ENCODE data around the gene SPECC1.

Gene SPECC1

GRCh38 chr17:20210180-20210579 is 201.0 kb downstream of the SPECC1 start:
- H3K36me3 Mint-ChIP-seq (ENCODE audit: low read depth) = peaks cover 11% of the 10 kb centered on the region
- H3K27me3 Mint-ChIP-seq (ENCODE audit: low read depth, poor library complexity) = no peaks in the 10 kb centered on the region
- peaks cover 12% of the 10 kb centered on the region for H3K4me1 Mint-ChIP-seq
- TF ChIP-seq CTCF (IDR thresholded peaks at IDR 0.05) = no peak
- H3K4me3 Mint-ChIP-seq = no peak overlapping the region
- H3K27ac Mint-ChIP-seq = no peak overlapping the region
- peaks cover 7% of the 10 kb centered on the region for H3K9me3 Mint-ChIP-seq
- DNase-seq = no peak

- Mint-ChIP-seq H3K27ac (peak overlapping the region; percentile 48), H3K4me3 (no peak overlapping the region), H3K36me3 (ENCODE audit: low read depth) (peaks cover 11% of the 10 kb centered on the region), H3K9me3 (peaks cover 7% of the 10 kb centered on the region), H3K4me1 (peaks cover 7% of the 10 kb centered on the region), H3K27me3 (ENCODE audit: low read depth, poor library complexity) (no peaks in the 10 kb centered on the region)
- DNase-seq = no peak
- TF ChIP-seq CTCF (IDR thresholded peaks at IDR 0.05) = no peak
Observed at GRCh38 chr17:20210614-20211013, 201.5 kb downstream of the SPECC1 start.

GRCh38 chr17:20211246-20211645 is 202.1 kb downstream of the SPECC1 start:
- no peak for DNase-seq
- Mint-ChIP-seq H3K27ac (no peak overlapping the region), H3K4me1 (peaks cover 7% of the 10 kb centered on the region), H3K27me3 (ENCODE audit: low read depth, poor library complexity) (no peaks in the 10 kb centered on the region), H3K4me3 (no peak overlapping the region), H3K36me3 (ENCODE audit: low read depth) (peaks cover 11% of the 10 kb centered on the region), H3K9me3 (peaks cover 7% of the 10 kb centered on the region)
- TF ChIP-seq CTCF (IDR thresholded peaks at IDR 0.05) = no peak

GRCh38 chr17:20213449-20213848 is 204.3 kb downstream of the SPECC1 start:
- no peaks in the 10 kb centered on the region for H3K27me3 Mint-ChIP-seq (ENCODE audit: low read depth, poor library complexity)
- H3K27ac Mint-ChIP-seq = no peak overlapping the region
- H3K9me3 Mint-ChIP-seq = peaks cover 7% of the 10 kb centered on the region
- H3K4me1 Mint-ChIP-seq = peaks cover 13% of the 10 kb centered on the region
- H3K36me3 Mint-ChIP-seq (ENCODE audit: low read depth) = peaks cover 11% of the 10 kb centered on the region
- no peak overlapping the region for H3K4me3 Mint-ChIP-seq
- no peak for DNase-seq
- TF ChIP-seq CTCF (IDR thresholded peaks at IDR 0.05) = no peak

GRCh38 chr17:20214794-20215193 is 205.6 kb downstream of the SPECC1 start:
- DNase-seq = no peak
- Mint-ChIP-seq H3K27ac (no peak overlapping the region), H3K27me3 (ENCODE audit: low read depth, poor library complexity) (no peaks in the 10 kb centered on the region), H3K4me3 (no peak overlapping the region), H3K4me1 (peaks cover 13% of the 10 kb centered on the region), H3K36me3 (ENCODE audit: low read depth) (peaks cover 16% of the 10 kb centered on the region), H3K9me3 (peaks cover 12% of the 10 kb centered on the region)
- no peak for TF ChIP-seq CTCF (IDR thresholded peaks at IDR 0.05)

GRCh38 chr17:20216154-20216815 is 207.1 kb downstream of the SPECC1 start:
- TF ChIP-seq CTCF (IDR thresholded peaks at IDR 0.05) = no peak
- no peak overlapping the region for H3K4me3 Mint-ChIP-seq

More at GRCh38 chr17:20216154-20216815, 207.1 kb downstream of the SPECC1 start:
- H3K36me3 Mint-ChIP-seq (ENCODE audit: low read depth) = peaks cover 28% of the 10 kb centered on the region
- H3K27ac Mint-ChIP-seq = no peak overlapping the region
- H3K4me1 Mint-ChIP-seq = peaks cover 13% of the 10 kb centered on the region
- H3K27me3 Mint-ChIP-seq (ENCODE audit: low read depth, poor library complexity) = peaks cover 5% of the 10 kb centered on the region
- peaks cover 22% of the 10 kb centered on the region for H3K9me3 Mint-ChIP-seq
- DNase-seq = no peak

Measured in nephron progenitor cell (in vitro differentiated cells).